GM21515 (cell line): Measurements from ENCODE around the gene NCR3LG1.

Experiments used
- ATAC-seq: cut with Tn5 transposase; IDR thresholded peaks from one replicate; pipeline ENCODE4 v1.9.1; 2021; ENCODE audit not compliant: unreplicated experiment

Gene NCR3LG1

GRCh38 chr11:17351510-17352176, at the start of gene NCR3LG1:
TSS of gene NCR3LG1 (plus strand) at chr11:17351800. CDS start at chr11:17351970, 170 bp downstream.
- ATAC-seq: no peak

GRCh38 chr11:17313349-17314231, 38.0 kb upstream of the NCR3LG1 start:
- ATAC-seq: no peak

GRCh38 chr11:17314232-17314547, 37.4 kb upstream of the NCR3LG1 start:
- ATAC-seq: no peak

GRCh38 chr11:17314904-17315426, 36.6 kb upstream of the NCR3LG1 start:
- no peak for ATAC-seq

GRCh38 chr11:17328871-17329494, 22.6 kb upstream of the NCR3LG1 start:
- no peak for ATAC-seq

- ATAC-seq: no peak
Observed at GRCh38 chr11:17331669-17332068, 19.9 kb upstream of the NCR3LG1 start.

GRCh38 chr11:17333799-17334586, 17.6 kb upstream of the NCR3LG1 start:
- ATAC-seq: no peak

- no peak for ATAC-seq
Observed at GRCh38 chr11:17343257-17343656, 8.3 kb upstream of the NCR3LG1 start.

GRCh38 chr11:17343907-17344306, 7.7 kb upstream of the NCR3LG1 start:
- ATAC-seq: no peak

GRCh38 chr11:17347676-17348075, 3.9 kb upstream of the NCR3LG1 start:
- no peak for ATAC-seq

GRCh38 chr11:17350455-17351171, 987 bp upstream of the NCR3LG1 start:
- ATAC-seq: no peak

- ATAC-seq: no peak
Observed at GRCh38 chr11:17351172-17351509, 459 bp upstream of the NCR3LG1 start.

- ATAC-seq: peak; percentile 46
Observed at GRCh38 chr11:17352950-17353820, 1.6 kb downstream of the NCR3LG1 start.

- ATAC-seq: no peak
Observed at GRCh38 chr11:17353821-17354600, 2.4 kb downstream of the NCR3LG1 start.

- ATAC-seq: no peak
Observed at GRCh38 chr11:17354601-17354991, 3.0 kb downstream of the NCR3LG1 start.

GRCh38 chr11:17366495-17366894, 14.9 kb downstream of the NCR3LG1 start:
- ATAC-seq: no peak

- ATAC-seq: no peak
Observed at GRCh38 chr11:17368551-17368950, 17.0 kb downstream of the NCR3LG1 start.

- no peak for ATAC-seq
Observed at GRCh38 chr11:17369094-17369493, 17.5 kb downstream of the NCR3LG1 start.
